ENCODE measurements around the gene HELZ2.

The HELZ2 gene

GRCh38 chr20:63570281-63571086, 3.6 kb downstream of the HELZ2 start:
- no peak for TF ChIP-seq CTCF (IDR thresholded peaks at IDR 0.05; ENCODE audit: low read depth, low read length)

DNA sequence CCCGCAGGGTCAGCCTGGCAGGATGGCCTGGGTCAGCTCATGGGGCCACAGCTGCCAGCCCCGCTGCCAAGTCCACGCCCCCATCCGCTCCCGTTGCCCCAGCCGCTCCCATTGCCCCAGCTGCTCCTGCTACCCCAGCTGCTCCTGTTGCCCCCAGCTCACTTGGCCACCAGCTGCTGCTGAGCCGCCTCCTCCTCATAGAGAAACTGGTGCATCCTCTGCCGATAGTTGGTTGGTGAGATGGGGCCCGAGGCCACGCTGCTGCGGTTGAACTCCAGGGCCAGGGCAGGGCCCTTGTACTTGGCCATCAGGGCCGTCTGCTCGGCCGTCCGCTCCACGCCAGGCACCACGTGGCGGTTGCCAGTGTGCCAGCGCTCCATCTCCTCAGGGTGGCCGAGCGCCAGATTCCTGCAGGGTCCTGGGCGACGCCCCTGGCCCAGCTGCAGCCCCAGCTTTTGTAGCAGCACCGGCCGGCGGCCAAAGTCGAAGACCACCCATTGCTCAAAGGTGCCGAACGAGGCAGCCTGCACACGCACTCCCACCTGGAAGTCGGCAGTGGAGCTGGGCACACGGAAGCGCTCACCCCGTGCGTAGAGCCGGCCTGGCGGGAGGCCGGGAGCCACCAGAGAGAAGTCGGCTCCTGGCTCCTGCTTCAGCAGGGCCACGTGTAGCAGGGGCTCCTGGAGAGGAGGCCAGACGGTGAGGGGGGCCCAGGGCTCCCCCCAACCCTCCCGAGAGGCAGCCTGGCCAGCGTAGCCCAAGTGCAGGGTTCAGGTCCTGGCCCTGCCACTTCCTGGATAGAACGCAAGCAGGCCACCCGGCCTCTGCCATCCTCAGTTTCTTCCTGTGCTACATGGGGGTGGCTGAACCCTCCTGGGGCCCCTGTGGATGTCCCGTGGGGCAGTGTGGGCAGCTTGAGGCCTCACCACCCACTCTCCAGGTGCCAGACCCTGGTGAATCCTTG, 4.8 kb downstream of the HELZ2 start:
- TF ChIP-seq CTCF (IDR thresholded peaks at IDR 0.05; ENCODE audit: low read depth, low read length), result no peak

More at GRCh38 chr20:63570281-63571086, 3.6 kb downstream of the HELZ2 start:
- no peak overlapping the region for H3K4me3 ChIP-seq (ENCODE audit: low read depth, low read length)

DNA sequence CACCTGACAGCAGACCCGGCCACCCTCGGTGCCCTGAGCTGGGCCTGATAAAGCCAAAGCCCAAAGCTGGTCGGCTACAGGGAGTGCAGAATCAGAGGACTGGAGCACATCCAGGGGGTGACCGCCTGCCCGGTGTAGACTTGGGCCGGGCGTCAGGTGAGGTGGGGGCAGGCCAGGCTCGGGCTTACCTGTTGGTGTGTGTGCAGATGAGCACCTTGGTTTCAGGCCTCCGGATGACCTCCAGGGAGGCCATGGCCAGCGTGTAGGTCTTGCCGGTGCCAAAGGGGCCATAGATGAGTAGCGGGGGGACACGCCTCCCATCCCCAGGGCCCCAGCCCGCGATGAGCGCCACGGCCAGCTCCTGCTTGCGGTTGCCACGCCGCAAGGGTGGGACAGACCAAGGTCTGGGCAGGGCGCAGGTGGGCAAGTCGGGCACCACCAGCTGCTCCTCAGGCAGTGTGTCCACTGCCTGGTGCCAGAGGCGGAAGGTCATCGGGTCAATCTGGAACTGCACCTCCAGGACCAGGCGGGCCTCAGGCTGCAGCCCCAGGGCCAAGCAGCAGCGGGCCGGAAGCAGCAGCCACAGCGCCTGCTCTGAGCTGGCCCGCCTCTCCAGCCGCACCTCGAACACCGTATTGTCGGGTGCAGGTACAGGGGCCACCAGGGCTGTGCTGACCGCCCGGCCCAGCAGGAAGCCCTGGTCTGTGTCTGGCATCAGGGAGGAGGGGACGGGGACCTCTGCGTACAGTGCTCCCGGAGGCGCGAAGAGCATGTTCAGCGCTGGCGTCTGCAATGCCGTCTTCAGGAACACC, 5.7 kb downstream of the HELZ2 start:
- no peak overlapping the region for H3K4me3 ChIP-seq (ENCODE audit: low read depth, low read length)
- no peak for TF ChIP-seq CTCF (IDR thresholded peaks at IDR 0.05; ENCODE audit: low read depth, low read length)

More for the DNA sequence above, 4.8 kb downstream of the HELZ2 start:
- no peak overlapping the region for H3K4me3 ChIP-seq (ENCODE audit: low read depth, low read length)

DNA sequence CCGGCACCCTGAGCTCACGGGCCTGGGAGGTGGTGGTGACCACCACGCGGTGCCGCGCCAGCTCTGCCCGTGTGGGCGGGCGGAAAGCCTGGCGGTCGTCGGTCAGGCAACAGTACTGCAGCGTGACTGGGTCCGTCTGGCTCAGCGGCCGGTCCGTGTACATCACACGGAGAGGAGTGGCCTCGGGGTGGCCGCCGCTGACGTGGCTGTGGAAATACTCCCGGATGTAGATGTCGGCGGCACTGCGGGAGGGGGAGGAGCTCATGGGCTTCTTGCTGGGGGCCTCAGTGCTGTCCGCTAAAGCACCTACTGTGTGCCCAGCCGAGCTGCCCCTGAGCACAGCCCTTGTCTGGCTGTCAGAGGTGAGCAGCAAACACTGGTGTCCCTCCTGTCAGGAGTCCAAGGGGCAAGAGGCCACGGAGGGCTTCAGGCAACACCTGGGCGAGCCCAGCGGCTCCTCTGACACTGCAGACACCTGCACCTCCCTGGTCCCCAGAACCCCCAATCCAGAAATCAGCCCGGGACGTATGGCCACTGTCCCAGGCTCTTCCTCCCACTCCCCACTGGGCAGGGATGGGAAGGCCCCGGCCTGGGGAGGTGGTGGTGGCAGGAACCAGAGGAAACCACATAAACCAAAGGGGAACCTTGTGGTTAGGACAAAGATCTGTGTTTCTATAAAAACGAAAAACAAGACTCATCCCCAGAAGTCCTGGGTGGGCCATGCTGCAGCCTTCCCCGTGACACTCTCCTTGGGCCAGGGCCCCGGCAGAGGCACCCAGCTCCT, 6.5 kb downstream of the HELZ2 start:
- TF ChIP-seq CTCF (IDR thresholded peaks at IDR 0.05; ENCODE audit: low read depth, low read length), result no peak
- no peak overlapping the region for H3K4me3 ChIP-seq (ENCODE audit: low read depth, low read length)

DNA sequence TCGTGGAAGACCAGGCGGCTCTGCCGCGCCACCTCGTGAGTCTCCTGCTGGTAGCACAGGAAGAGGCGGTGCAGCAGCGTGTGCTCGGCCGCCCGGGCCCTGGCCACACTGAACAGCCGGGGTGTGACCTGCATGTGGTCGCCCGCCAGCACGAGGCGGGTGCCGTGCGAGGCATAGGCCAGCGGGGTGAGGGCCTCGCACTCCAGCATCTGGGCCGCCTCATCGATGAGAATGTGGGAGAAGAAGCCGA, 7.0 kb downstream of the HELZ2 start:
- H3K4me3 ChIP-seq (ENCODE audit: low read depth, low read length), result no peak overlapping the region
- no peak for TF ChIP-seq CTCF (IDR thresholded peaks at IDR 0.05; ENCODE audit: low read depth, low read length)

- no peak for TF ChIP-seq CTCF (IDR thresholded peaks at IDR 0.05; ENCODE audit: low read depth, low read length)
- no peak overlapping the region for H3K4me3 ChIP-seq (ENCODE audit: low read depth, low read length)
These were observed 7.5 kb downstream of the HELZ2 start for GRCh38 chr20:63566395-63567135.
